HG02798 (cell line): ENCODE data around the gene LRRC46.

Source experiments
- ATAC-seq: cut with Tn5 transposase; IDR thresholded peaks from one replicate; pipeline ENCODE4 v1.9.1; 2021; ENCODE audit warnings: mild to moderate bottlenecking; ENCODE audit not compliant: unreplicated experiment, poor library complexity

LRRC46 gene

GRCh38 chr17:47808036-47808829, 23.2 kb upstream of the LRRC46 start:
- ATAC-seq, result no peak

- no peak for ATAC-seq
These were observed 22.5 kb upstream of the LRRC46 start for GRCh38 chr17:47808830-47809480.

- ATAC-seq, result no peak
These were observed 21.2 kb upstream of the LRRC46 start for GRCh38 chr17:47810200-47810821.

GRCh38 chr17:47810901-47811635, 20.4 kb upstream of the LRRC46 start:
- no peak for ATAC-seq

- ATAC-seq, result no peak
These were observed 19.8 kb upstream of the LRRC46 start for GRCh38 chr17:47811709-47812108.

- ATAC-seq, result no peak
These were observed 19.1 kb upstream of the LRRC46 start for GRCh38 chr17:47812146-47812920.

- ATAC-seq, result no peak
These were observed 18.4 kb upstream of the LRRC46 start for GRCh38 chr17:47813077-47813476.

- ATAC-seq, result no peak
These were observed 17.9 kb upstream of the LRRC46 start for GRCh38 chr17:47813512-47814031.

- ATAC-seq, result no peak
These were observed 16.2 kb upstream of the LRRC46 start for GRCh38 chr17:47815106-47815918.

GRCh38 chr17:47816111-47816735, 15.2 kb upstream of the LRRC46 start:
- no peak for ATAC-seq

GRCh38 chr17:47816947-47817346, 14.5 kb upstream of the LRRC46 start:
- ATAC-seq, result no peak

- ATAC-seq, result no peak
These were observed 13.3 kb upstream of the LRRC46 start for GRCh38 chr17:47818002-47818695.

- no peak for ATAC-seq
These were observed 12.0 kb upstream of the LRRC46 start for GRCh38 chr17:47819475-47819874.

- no peak for ATAC-seq
These were observed 11.3 kb upstream of the LRRC46 start for GRCh38 chr17:47820033-47820789.

- ATAC-seq, result no peak
These were observed 10.4 kb upstream of the LRRC46 start for GRCh38 chr17:47821031-47821423.

GRCh38 chr17:47821424-47822391, 9.8 kb upstream of the LRRC46 start, which contains the start of gene OSBPL7:
TSS of gene OSBPL7 (minus strand) at chr17:47821794. CDS start at chr17:47820278, 1,516 bp downstream.
- ATAC-seq, result peak; percentile 80
